Midbrain (tissue), 1 donor: ENCODE measurements around the gene PPP1R26.
A peak's percentile ranks its signal among the peaks of the same experiment; 100 is the strongest.
"Not testable (repeated sequence)": the region's sequence is repeated elsewhere in the genome, so short reads cannot be mapped to it uniquely, and the experiment has no call there.

Experiments used
- DNase-seq: peaks from one replicate; lab custom pipeline; 2025; lab: John Stamatoyannopoulos, UW

Gene PPP1R26

GRCh38 chr9:135503371-135504261 is 24.0 kb downstream of the PPP1R26 start:
- no peak for DNase-seq

GRCh38 chr9:135504262-135505243 is 25.0 kb downstream of the PPP1R26 start:
- DNase-seq, result peak; percentile 59

- no peak for DNase-seq
These were observed 26.0 kb downstream of the PPP1R26 start for GRCh38 chr9:135505406-135506187.

GRCh38 chr9:135506327-135507103 is 26.9 kb downstream of the PPP1R26 start:
- no peak for DNase-seq

GRCh38 chr9:135507104-135508035 is 27.8 kb downstream of the PPP1R26 start:
- no peak for DNase-seq

GRCh38 chr9:135508211-135508820 is 28.7 kb downstream of the PPP1R26 start:
- no peak for DNase-seq

DNA sequence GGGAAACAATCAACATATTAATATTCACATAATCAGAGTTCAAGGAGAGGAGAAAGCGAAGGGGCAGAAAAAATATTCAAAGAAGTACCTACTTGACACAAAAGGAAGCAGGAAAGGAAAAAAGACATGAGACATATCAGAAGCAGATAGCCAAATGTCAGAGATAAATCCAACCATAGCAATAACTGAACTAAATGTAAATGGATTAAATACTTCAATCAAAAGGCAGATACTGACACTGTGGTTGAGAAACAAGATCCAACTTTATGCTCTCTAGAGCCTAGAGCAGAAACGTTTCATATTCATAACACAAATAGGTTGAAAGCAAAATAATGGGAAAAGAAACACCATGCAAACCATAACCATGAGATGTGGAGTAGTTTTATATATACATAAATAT is 29.9 kb downstream of the PPP1R26 start:
- no peak for DNase-seq

GRCh38 chr9:135512241-135512603 is 32.6 kb downstream of the PPP1R26 start:
- DNase-seq, result no peak

DNA sequence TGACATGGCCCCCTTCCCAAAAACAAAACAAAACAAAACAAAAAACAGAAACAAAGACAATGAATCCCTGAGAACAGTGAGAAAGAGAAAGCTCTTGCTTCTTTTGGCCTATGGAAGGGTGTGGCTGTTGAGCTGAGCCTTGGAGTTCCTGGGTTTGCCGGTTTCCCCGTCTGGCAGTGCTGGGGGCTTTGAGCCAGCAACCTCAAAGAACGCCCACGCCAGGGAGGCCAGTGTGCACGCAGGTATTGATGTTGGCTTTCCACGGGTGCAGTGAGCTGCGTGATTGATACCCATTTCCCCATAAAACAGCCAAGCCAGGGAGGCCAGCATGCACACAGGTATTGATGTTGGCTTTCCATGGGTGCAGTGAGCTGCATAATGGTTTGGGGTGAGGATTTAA is 33.3 kb downstream of the PPP1R26 start:
- no peak for DNase-seq

DNA sequence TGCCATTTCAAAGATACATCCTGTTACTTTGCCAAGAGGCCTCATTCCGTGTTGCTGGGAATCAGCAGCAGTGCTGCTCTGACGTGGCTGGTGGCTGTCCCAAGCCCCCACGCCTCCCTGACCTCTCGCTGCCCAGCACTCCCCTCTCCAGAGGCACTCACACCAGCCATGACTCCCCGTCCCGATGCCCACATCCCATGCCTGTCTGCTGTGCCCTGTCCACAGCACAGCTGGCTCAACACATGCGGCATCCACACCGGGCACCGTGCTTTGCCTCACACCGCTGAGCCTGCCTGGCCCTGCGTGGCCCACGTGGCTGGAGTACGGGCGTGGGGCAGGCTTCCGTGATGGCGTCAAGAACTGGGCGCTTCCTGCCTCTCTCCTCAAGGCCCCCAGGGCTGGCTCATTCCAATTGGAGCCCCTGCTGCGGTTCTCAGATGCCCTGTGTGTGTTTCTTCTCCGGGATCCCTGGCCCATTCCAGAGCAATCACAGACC is 33.8 kb downstream of the PPP1R26 start:
- DNase-seq, result no peak

- DNase-seq, result not testable (repeated sequence)
These were observed 34.3 kb downstream of the PPP1R26 start for GRCh38 chr9:135513906-135514305.

DNA sequence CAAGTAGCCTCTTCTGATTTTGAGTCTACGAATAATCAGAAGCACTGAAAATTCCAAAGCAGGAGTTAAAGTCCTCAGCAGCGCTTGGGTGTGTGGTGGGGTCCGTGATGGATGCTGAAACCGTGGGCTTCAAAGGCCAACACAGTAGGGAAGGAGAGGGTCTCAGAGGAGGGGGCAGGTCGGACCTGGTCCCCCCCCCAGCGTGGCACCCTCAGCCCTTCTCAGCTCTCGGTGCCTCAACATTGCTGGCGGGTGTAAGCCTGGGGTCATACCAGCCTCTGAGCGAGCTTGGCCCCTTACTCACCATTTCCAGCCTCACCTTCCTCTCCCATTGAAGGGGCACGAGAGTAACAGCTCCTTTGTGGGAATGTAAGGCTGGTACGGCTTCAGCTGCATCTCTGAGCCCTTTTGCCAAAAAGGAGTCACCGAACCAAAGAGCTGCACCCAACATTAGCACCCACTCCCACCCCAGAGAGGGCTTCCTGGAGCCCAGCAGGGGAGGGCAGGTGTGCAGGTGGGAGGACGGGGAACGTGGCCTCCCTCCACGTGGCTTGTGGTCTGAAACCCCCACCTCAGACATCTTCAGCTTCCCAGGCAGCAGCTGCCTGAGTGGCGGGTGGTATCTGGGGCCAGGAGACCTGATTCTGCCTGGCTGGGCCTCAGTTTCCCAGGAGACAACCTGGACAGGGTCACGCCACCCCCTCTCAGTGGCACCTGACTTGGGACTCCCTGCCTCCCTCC is 34.9 kb downstream of the PPP1R26 start:
- DNase-seq, result no peak

- DNase-seq, result no peak
These were observed 35.7 kb downstream of the PPP1R26 start for GRCh38 chr9:135515083-135515951.

- no peak for DNase-seq
These were observed 36.7 kb downstream of the PPP1R26 start for GRCh38 chr9:135516132-135516860.

GRCh38 chr9:135517407-135517822 is 37.8 kb downstream of the PPP1R26 start:
- DNase-seq, result no peak

- DNase-seq, result no peak
These were observed 39.8 kb downstream of the PPP1R26 start for GRCh38 chr9:135519179-135519971.
